ENCODE data around the gene DNAJC18. TPM values are rescaled to one million over a fixed set of nuclear protein-coding genes. Genes with fewer than 3 reads are reported as not detected.

DNAJC18 gene
- total RNA-seq, result 30.2 TPM

DNA sequence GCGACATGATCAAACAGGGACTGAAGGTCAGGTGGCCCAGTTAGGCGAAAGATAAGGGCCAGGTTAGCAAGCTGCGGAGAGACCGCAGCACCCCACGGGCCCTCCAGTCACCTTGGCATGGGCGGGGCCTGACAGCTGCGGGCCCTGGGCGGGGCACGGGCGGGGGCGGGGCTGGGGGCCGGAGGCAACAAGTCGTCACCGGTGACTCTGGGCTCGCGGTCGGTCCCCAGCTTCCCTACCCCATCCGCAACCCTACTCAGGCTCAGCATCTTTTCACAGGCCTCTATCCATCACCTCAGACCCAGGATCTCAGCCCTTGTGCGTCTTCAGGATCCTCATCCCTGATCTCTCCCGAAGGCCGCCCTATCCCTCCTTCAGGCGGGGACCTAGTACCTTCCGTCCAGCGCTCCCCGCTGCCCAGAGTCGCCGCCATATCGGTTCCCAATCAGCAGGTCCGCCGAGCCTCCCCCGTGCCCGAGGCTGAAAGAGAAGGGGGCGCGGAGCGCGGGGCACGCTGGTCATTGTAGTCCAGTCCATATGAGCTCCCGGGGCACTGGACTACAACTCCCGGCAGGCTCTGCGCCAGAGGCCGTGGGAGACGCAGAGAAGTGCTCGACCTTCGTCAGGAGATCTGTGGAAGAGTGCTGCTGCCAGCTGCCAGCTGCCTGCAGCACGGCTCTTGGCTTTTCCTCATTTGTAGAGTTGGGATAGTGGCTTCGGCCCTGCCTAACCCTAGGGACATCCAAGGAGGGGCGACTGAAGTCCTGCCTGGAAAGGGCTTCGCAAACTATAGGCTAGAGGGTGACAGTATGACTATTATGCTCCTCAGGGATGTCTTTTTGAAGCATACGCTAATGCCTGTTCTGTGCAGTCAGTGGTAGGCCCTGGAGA, at the start of gene DNAJC18:
Gene DNAJC18 (minus strand): TSS at position 513 of the 891 bp plus-strand sequence. CDS start 80 bp downstream, at position 433.

DNA sequence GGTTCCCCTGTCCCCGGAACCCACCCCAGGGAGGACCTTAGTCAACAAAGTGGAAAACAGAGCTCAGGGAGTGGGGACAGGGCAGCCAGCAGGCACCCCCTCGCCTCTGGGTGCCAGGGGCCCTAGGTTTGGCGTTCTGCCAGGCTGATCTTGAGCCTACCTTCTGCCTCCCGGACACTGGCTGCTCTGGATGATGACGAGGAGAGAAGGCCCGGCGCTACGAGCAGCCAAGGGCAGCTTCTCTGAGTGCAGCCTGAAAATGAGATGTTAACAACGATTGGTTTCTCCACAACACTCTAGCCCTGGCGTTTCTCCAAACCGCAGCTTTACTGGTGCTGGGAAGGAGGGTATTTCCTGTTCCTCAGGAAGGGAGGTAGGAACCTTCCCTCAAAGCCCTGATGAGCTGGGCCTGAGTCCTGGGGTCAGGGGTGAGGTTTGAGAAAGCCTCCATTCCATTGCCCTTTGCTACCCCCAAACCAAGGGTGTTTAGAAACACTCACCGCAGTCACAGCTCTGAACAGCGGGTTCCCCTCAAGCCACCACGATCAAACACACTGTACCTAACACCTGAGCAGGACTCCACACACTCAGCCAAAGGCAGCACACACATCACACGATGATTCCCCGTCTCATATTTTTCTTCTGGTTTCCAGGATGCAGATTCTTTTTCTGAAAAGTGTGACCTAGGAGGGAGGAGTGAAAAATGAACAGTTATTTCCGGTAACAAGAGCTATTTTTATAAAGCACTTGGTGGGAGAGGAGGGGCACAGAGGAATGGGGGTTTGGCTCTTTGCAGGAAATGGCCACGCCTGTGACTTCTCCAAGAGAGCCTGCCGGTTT, 42.9 kb upstream of the DNAJC18 start, which contains the start of gene STING1:
Gene STING1 (minus strand): TSS at position 709 of the 840 bp plus-strand sequence. CDS start 1,054 bp downstream, outside the sequence.

DNA sequence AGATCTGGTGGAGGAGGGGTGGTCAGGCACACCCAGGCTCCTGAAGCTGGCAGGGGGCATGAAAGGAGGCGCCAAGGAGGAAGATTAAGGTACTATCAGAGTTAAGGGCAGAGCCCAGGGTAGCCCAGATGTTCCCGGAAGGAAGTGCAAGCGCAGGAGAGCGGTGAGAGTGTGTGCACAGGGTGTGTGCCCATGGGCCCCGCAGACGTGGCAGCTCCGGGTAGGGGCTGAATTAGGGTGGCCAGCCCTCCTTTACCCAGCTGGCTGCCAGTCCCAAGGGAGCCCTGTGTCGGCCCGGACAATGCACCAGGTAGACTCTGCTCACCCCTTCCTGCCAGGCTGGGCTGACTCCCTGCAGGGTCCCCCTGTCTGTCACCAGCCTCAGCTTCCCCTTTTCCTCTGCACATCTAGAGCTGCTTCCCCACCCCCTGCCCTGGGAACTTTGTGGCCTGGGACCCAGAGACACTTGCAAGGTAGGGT, 31.5 kb upstream of the DNAJC18 start, which contains the start of gene SMIM33:
Gene SMIM33 (plus strand): TSS at position 184 of the 480 bp plus-strand sequence. CDS start 118 bp downstream, at position 302.

DNA sequence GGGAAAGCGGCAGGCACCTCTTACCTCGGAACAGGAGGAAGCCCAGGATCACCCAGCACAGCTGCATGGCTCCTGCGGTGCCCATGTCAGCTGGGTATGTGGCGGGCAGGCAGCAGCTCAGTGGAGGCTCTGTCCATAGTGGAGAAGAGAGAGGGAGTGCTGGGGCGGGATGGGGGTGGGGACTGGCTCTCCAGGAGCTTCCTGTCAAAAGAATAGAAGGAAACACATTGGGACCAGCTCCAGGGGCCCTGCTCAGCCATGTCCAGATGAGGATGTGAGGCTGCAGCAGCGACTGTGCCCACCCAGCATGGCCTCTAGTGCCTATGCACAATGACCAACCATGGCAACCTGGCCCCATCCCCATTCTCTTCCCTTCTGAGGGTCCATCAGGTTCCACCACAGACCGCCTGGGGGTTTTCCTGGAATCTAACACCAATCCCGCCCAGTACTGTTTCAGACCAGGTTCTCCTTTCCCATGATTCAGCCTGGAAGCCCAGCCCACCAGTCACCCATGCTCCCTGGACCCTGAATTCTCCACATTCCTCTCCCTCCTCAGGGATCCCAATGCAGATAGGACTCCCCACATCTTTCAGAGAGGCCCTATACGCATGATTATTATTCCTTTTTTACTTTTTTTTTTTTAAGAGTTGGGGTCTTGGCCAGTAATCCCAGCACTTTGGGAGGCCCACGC, 23.4 kb upstream of the DNAJC18 start, which contains the start of gene ECSCR:
Gene ECSCR (minus strand): TSS at position 158 of the 691 bp plus-strand sequence. CDS start 73 bp downstream, at position 85.

DNA sequence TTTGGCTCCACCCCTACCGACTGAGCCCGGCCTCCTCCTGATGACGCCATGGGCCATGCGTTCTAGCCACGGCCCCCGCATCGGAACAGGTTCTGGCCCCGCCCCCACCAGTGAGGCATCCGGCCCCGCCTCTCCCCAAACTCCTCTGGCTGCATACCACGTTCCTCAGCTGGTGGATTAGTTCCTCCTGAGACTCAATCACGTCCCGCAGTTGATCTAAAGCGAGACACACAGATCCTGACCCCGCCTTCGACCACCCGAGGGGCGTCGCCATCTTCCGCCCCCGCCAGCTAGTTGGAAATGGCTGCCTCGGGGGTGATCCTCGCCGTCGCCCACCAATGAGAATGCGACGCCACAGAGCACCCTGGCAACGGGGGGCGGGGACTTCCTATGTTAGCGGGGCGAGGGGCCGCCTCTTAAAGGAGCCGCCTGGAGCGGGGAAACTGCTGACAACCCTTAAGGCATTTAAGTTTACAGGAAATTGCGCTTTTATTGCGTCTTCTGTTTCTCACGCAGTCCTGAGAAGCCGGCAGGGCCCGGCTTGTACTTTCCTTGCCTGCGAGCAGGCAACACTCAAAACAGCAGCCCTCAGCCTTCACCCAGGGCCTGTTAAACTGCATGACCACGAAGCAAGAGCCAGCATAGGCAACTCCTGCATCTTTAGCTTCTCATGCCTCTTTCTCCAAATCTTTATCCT, 35.4 kb downstream of the DNAJC18 start, which contains the start of gene SPATA24:
Gene SPATA24 (minus strand): TSS at position 303 of the 697 bp plus-strand sequence. CDS start 29 bp downstream, at position 274.

DNA sequence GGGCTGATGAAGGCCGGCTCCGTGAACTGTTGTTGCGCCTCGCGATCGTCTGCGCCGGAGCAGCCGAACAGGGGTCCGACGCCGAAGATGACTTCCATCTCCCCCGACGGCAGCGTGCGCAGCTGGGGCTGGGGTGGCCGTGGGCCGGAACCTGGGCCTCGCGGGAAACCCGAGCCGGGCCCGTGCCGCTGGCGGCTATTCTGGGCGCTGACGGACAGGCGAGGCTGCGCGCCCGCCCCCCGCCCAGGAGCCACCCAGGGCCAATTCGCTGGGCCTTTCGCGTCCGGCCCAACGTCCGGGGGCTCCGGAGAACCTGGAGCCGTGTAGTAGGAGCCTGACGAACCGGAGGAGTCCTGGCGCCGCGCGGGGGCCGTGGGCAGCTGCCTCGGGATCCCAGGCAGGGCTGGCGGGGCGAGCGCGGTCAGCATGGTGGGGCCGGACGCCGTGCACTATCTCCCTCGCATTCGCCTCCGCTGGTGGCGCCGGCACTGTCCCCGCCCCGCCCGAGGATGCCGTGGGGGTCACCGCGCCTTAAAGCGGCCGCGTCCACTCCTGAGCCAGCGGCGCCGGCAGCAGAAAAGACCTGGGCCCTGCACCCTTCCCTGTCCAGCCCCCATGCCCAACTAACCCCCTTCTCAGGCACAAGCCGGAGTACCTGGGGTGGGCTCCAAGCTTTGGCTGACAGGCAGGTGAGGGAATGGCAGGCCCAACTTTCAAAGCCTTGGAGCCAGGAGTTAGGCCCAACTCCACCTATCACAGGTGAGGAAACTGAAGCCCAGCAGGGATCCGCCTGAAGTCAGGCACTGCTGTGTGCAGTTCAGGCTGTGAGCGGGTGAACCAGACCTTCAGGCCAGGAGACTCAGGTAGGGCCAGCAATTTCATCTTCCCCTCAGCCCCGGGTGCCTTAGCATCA, 44.4 kb downstream of the DNAJC18 start, which contains the start of gene PROB1:
Gene PROB1 (minus strand): TSS at position 451 of the 913 bp plus-strand sequence. CDS start 23 bp downstream, at position 428.

DNA sequence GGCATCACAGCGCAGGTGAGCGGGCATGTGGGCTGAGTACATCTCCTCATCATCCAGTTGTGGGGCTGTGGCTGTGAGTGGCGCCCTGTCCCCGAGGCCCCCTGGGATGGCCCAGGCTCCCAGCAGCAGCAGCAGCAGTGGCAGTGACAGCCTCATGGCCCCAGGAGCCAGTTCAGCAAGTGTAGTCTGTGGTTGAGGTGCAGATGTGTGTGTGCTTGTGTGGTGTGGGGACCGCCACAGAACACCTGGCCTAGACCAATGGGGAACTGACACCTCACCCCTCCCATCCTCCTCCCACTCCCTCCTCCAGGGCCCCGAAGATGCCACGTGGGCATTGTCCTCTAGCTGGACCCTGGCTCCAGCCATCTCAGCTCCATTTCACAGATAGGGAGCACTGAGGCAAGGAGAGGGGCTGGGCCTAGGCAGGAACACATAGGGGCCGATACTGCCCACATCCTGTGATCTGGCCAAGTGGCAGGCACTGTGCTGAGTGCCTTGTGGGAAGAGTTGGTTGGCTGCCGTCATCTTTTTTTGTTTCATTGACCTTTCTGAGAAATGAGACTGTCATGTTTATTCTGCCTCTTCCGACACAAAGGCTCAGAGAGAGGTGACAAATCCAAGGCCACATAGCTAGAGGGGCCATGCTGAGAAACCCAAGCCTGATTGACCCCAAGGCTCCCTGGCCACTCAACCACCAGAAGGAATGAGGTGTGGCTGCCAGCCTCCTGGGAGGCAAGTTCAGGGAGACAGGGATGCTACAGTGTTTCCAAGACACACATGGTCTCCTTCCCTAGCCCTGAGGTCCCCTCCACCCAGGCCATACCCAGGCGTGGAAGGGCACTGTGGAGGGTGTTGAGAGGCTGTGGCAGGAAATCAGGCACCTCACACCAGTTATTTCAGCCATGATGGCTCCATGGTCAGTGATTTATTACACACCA, 49.4 kb downstream of the DNAJC18 start, which contains the start of gene MZB1:
Gene MZB1 (minus strand): TSS at position 213 of the 938 bp plus-strand sequence. CDS start 57 bp downstream, at position 156.

DNA sequence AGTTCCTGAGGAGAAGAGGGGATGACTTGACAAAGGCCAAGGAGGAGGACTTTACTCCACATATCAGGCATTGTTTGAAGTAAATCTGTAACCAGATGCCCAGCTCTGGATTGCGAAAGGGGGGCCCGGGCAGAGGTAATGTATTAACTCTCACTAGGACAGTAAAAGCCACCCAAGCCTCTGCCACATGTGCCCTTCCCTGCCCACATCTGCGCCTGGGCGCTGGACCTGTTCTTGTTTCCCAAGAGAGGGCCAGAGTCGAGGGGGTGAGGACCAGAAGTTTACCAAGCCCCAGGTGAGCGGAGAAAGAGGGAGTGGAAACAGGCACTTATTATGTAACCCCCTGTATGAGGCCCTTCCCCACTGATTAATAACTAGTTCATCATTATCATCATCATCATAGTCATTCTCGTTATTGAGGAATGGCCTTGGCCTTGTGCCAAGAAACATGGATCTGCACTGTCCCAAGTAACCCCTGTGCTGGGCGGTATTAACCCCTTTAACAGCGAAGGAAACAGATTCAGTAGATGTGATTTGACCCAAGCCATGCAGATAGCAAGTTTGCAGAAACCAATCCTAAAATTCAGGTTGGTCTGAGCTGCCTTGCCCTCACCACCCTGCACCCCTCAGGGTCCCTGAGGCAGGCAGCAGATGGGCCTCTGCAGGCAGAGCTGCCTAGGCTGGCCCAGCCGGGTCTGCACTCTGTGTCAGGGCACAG, 55.9 kb downstream of the DNAJC18 start, which contains the start of gene SLC23A1:
Gene SLC23A1 (minus strand): TSS at position 23 of the 718 bp plus-strand sequence. CDS start 44 bp downstream, outside the sequence.

Other genes starting within 250 kb of the DNAJC18 start
- 37.3 TPM for gene SIL1, start 241.2 kb downstream of the DNAJC18 start, total RNA-seq
- 745 TPM for gene MATR3, start 145.8 kb downstream of the DNAJC18 start, total RNA-seq
- gene PAIP2, start 97.7 kb downstream of the DNAJC18 start, total RNA-seq, result 168 TPM
- not detected for gene SLC23A1, start 56.2 kb downstream of the DNAJC18 start, total RNA-seq
- not detected for gene MZB1, start 49.6 kb downstream of the DNAJC18 start, total RNA-seq
- 2.9 TPM for gene PROB1, start 44.4 kb downstream of the DNAJC18 start, total RNA-seq
- gene SPATA24, start 35.4 kb downstream of the DNAJC18 start, total RNA-seq, result 2.8 TPM
- 10.8 TPM for gene ECSCR, start 23.2 kb upstream of the DNAJC18 start, total RNA-seq
- not detected for gene SMIM33, start 31.5 kb upstream of the DNAJC18 start, total RNA-seq
- 20.9 TPM for gene STING1, start 43.2 kb upstream of the DNAJC18 start, total RNA-seq
- 65.7 TPM for gene UBE2D2, start 121.8 kb upstream of the DNAJC18 start, total RNA-seq
- 156 TPM for gene CXXC5, start 208.8 kb upstream of the DNAJC18 start, total RNA-seq

Measured in camera-type eye (tissue), 1 donor.